AG10803 (cell line): Measurements from ENCODE around the gene CRAT.

Source experiments
- DNase-seq: peaks from one replicate; pipeline ENCODE4 v3.0.0; 2010; ENCODE audit warnings: low read depth
- H3K4me3 ChIP-seq: 2 replicates; pipeline ENCODE4 v1.5.1; 2011; ENCODE audit warnings: mild to moderate bottlenecking, low read length, control low read depth
- CTCF ChIP-seq: conservative IDR thresholded peaks from 2 replicates; pipeline ENCODE4 v1.5.1; 2011; ENCODE audit warnings: mild to moderate bottlenecking, low read length, control low read depth, inconsistent platforms

The CRAT gene

GRCh38 chr9:129110740-129111527 is at the start of gene CRAT, which contains the start of gene PTPA:
Gene CRAT, minus strand, starts transcription at chr9:129110793. Its CDS starts 284 bp downstream, at chr9:129110509.
Gene PTPA, plus strand, starts transcription at chr9:129111415. Its CDS starts 186 bp downstream, at chr9:129111601.
- peak within 1 kb of the TSS; percentile 85 for H3K4me3 ChIP-seq
- peak; percentile 94 for DNase-seq
- TF ChIP-seq CTCF, result no peak

DNA sequence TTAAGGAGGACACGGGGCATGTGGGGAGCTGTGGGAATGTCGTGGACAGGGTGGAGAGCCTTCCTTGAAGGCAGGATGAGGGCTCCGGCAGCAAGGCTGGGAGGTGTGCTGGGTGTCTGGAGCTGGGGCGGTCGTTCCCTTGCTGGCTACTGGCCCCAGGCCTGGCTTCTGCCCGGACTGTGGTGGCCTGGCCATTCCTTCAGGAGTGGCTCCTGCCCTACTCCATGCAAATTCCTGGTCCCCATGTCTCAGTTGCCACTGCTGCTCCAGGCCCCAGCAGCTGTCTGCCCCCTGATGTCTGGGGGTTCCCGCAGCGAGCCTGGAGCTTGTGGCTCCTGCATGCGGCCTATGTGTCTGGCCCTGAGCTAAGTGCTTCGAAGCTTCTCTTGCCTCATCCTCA is 45.6 kb upstream of the CRAT start:
- no peak for DNase-seq
- no peak overlapping the region for H3K4me3 ChIP-seq
- TF ChIP-seq CTCF, result no peak

DNA sequence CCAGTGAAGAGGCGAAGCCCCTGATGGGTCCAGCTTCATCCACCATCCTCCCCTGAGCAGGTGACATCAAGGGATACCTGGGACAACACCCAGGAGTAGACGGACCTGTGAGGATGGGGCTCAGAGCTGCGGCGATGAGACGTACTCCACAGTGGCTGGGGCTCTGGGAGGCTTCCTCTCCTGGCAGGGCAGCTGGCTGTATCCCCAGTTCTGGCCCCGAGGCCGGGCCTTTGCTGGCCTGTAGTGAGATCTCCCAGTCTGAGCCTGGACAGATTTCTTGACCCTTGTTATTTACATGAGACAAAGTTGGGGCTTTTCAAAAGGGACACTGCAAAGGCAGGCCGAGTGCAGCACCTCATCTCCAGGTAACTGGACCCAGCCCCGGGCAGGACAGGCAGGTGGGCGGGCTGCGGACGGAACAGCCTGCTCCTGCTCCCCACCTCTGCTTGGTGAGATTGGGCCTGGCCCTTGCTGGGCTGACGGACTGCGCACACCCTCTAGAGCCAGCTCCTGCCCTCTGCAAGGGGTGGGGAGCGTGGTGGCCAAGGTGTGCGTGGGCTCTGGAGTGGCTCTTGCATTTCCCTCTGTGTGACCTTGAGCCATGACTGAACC is 44.4 kb upstream of the CRAT start:
- no peak for TF ChIP-seq CTCF
- H3K4me3 ChIP-seq, result no peak overlapping the region
- no peak for DNase-seq

- H3K4me3 ChIP-seq, result no peak overlapping the region
- no peak for DNase-seq
- TF ChIP-seq CTCF, result no peak
Observed at GRCh38 chr9:129151469-129151868, 40.9 kb upstream of the CRAT start.

DNA sequence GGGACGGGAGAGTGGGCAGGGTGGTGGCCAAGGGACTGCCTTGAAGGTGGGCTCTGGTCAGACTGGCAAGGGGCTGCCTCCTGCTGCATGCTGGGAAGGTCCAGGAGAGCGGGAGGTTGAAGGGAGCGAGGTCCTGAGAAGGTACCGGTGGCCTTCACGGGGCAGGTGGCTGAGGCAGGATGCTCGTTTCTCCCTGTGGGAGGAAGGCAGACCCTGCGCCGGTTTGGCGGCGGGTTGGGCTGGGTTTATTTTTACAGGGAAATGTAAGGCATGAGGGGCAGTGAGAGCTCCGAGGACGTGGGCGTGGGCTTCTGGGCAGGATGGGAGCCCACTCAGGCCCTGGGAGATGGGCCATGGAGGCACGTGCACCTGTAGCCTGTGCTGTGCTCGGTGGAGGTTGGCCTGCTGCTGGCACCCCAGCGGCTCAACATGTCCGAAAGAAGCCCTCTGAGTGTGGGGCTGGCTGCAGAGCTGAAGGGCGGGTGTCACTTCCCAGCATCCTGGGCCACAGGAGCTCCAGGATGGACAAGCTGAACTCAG is 40.1 kb upstream of the CRAT start:
- H3K4me3 ChIP-seq, result no peak overlapping the region
- no peak for TF ChIP-seq CTCF
- no peak for DNase-seq

DNA sequence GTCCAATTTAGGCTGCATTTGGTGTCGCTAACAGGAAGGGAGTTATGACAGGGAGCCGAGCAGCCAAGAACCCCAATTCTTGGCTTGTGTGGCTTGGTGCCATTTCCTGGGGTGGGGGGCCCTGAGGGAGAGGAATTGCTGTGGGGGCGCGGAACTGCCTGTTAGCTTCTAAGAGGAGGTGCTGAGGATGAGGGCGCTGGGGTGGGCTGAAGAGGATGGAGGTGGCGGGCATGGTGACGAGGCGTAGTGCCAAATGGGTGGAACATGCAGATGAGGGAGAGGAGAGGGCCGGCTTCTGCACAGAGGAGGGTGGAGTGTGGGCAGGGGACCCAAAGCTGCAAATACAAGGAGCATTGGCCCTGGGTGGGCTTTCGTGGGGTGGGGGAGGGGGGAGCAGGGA is 39.5 kb upstream of the CRAT start:
- TF ChIP-seq CTCF, result no peak
- DNase-seq, result no peak
- no peak overlapping the region for H3K4me3 ChIP-seq
